Activated CD4-positive, alpha-beta T cell treated with anti-CD3 and anti-CD28 coated beads, Interleukin-2, amount 10 ng/mL, durations not matched to agents 24 days and 14 days (primary cell): ENCODE measurements around the gene MYBPHL. TPM values are rescaled to one million over a fixed set of nuclear protein-coding genes. Genes with fewer than 3 reads are reported as not detected.
"Not testable (repeated sequence)": the region's sequence is repeated elsewhere in the genome, so short reads cannot be mapped to it uniquely, and the experiment has no call there.

Source experiments
- DNase-seq: peaks from one replicate; pipeline ENCODE4 v3.0.0; 2022
- H3K27ac Mint-ChIP-seq: one replicate; pipeline ENCODE4 v1.8.0; 2022; ENCODE audit warnings: mild to moderate bottlenecking, mixed read lengths
- H3K27me3 Mint-ChIP-seq: one replicate; pipeline ENCODE4 v1.8.0; 2022; ENCODE audit warnings: mixed read lengths
- H3K36me3 Mint-ChIP-seq: one replicate; pipeline ENCODE4 v1.8.0; 2022; ENCODE audit warnings: low read depth, mild to moderate bottlenecking, mixed read lengths
- H3K4me1 Mint-ChIP-seq: one replicate; pipeline ENCODE4 v1.8.0; 2021; ENCODE audit warnings: mixed read lengths
- H3K4me3 Mint-ChIP-seq: one replicate; pipeline ENCODE4 v1.8.0; 2022; ENCODE audit warnings: mild to moderate bottlenecking, moderate library complexity, mixed read lengths
- H3K9me3 Mint-ChIP-seq: one replicate; pipeline ENCODE4 v1.8.0; 2021; ENCODE audit warnings: mixed read lengths
- intact Hi-C: fragments of 100-400 bp; cut with micrococcal nuclease; formaldehyde crosslinking; loops from one replicate; pipeline ENCODE4 v1.15.1; 2023
- total RNA-seq: library from RNA; stranded (reverse); gene quantifications from 2 replicates; pipeline ENCODE4 v1.2.3, GENCODE V29; 2022

MYBPHL gene
- total RNA-seq, 1 donor from 2014 or later = not detected

GRCh38 chr1:109298666-109299557, 7.9 kb downstream of the MYBPHL start:
- Mint-ChIP-seq H3K36me3 (no peaks in the 10 kb centered on the region), H3K4me1 (peaks cover 6% of the 10 kb centered on the region), H3K27ac (no peak overlapping the region), H3K9me3 (no peaks in the 10 kb centered on the region), H3K27me3 (peaks cover 9% of the 10 kb centered on the region), H3K4me3 (no peak overlapping the region)
- intact Hi-C loops = no loop called here
- no peak for DNase-seq

DNA sequence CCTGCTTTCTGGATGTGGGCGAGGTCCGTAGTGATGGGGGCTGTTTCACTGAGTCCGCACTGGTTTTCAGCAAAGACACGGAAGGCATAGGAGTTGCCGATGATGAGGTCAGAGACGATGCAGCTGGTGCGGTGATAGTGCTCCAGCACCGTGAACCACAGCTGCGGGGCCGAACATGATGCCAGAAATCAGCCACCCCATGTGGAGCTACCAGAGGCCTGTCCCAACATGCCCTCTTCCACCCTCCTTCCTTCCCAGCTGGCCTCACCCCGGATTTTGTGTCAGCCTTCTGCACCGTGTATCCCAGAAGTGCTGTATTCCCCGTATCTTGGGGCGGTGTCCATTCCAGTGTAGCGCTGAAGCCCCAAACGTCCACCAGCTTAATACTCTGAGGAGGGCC, 10.0 kb downstream of the MYBPHL start:
- intact Hi-C loops = no loop called here
- no peak overlapping the region for H3K4me3 Mint-ChIP-seq
- no peaks in the 10 kb centered on the region for H3K9me3 Mint-ChIP-seq
- peaks cover 6% of the 10 kb centered on the region for H3K4me1 Mint-ChIP-seq
- H3K27me3 Mint-ChIP-seq = peaks cover 16% of the 10 kb centered on the region
- no peak for DNase-seq
- H3K36me3 Mint-ChIP-seq = no peaks in the 10 kb centered on the region
- no peak overlapping the region for H3K27ac Mint-ChIP-seq

- no peak overlapping the region for H3K4me3 Mint-ChIP-seq
- intact Hi-C loops = no loop called here
- no peaks in the 10 kb centered on the region for H3K9me3 Mint-ChIP-seq
- H3K27me3 Mint-ChIP-seq = peaks cover 16% of the 10 kb centered on the region
- H3K36me3 Mint-ChIP-seq = no peaks in the 10 kb centered on the region
- no peak for DNase-seq
- H3K27ac Mint-ChIP-seq = no peak overlapping the region
- peaks cover 6% of the 10 kb centered on the region for H3K4me1 Mint-ChIP-seq
These were observed 10.9 kb downstream of the MYBPHL start for GRCh38 chr1:109295712-109296415.

GRCh38 chr1:109294481-109294880, 12.3 kb downstream of the MYBPHL start:
- no peak for DNase-seq
- Mint-ChIP-seq H3K4me3 (no peak overlapping the region), H3K9me3 (no peaks in the 10 kb centered on the region), H3K36me3 (no peaks in the 10 kb centered on the region), H3K27ac (no peak overlapping the region), H3K4me1 (peaks cover 6% of the 10 kb centered on the region), H3K27me3 (peaks cover 18% of the 10 kb centered on the region)
- intact Hi-C loops = no loop called here

- intact Hi-C loops = no loop called here
- DNase-seq = no peak
- Mint-ChIP-seq H3K4me1 (peaks cover 2% of the 10 kb centered on the region), H3K27ac (no peak overlapping the region), H3K4me3 (no peak overlapping the region), H3K36me3 (no peaks in the 10 kb centered on the region), H3K27me3 (peaks cover 18% of the 10 kb centered on the region), H3K9me3 (no peaks in the 10 kb centered on the region)
These were observed 13.8 kb downstream of the MYBPHL start for GRCh38 chr1:109293026-109293425.

DNA sequence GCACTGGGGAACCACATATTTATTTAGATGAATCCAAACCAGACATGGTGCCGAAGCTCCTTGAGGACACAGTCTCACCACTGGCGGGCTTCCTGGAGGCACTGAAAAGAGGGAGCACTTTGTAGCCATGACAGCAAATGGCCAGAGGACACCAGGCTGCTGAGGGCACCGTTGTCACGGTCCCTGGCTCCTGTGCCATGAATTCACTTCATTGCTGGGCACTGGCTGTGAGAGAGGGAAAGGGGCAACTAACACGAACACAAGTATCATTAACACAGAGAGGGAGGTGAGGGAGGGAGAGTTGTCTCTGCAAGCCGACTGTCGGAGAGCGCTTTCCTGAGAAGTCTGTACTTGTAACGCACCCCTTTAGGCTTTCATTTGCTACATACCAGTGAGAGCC, 14.4 kb downstream of the MYBPHL start:
- Mint-ChIP-seq H3K9me3 (no peaks in the 10 kb centered on the region), H3K4me3 (no peak overlapping the region), H3K4me1 (peaks cover 2% of the 10 kb centered on the region), H3K36me3 (no peaks in the 10 kb centered on the region), H3K27me3 (peaks cover 20% of the 10 kb centered on the region), H3K27ac (no peak overlapping the region)
- intact Hi-C loops = no loop called here
- no peak for DNase-seq

GRCh38 chr1:109290998-109291397, 15.8 kb downstream of the MYBPHL start:
- H3K9me3 Mint-ChIP-seq = no peaks in the 10 kb centered on the region
- peaks cover 2% of the 10 kb centered on the region for H3K4me1 Mint-ChIP-seq
- no peak for DNase-seq
- H3K27me3 Mint-ChIP-seq = peaks cover 20% of the 10 kb centered on the region
- intact Hi-C loops = no loop called here
- no peak overlapping the region for H3K4me3 Mint-ChIP-seq
- no peak overlapping the region for H3K27ac Mint-ChIP-seq
- no peaks in the 10 kb centered on the region for H3K36me3 Mint-ChIP-seq

GRCh38 chr1:109290137-109290536, 16.7 kb downstream of the MYBPHL start:
- Mint-ChIP-seq H3K27ac (no peak overlapping the region), H3K4me1 (no peaks in the 10 kb centered on the region), H3K4me3 (no peak overlapping the region), H3K27me3 (peaks cover 16% of the 10 kb centered on the region), H3K9me3 (no peaks in the 10 kb centered on the region), H3K36me3 (no peaks in the 10 kb centered on the region)
- no peak for DNase-seq
- intact Hi-C loops = no loop called here

DNA sequence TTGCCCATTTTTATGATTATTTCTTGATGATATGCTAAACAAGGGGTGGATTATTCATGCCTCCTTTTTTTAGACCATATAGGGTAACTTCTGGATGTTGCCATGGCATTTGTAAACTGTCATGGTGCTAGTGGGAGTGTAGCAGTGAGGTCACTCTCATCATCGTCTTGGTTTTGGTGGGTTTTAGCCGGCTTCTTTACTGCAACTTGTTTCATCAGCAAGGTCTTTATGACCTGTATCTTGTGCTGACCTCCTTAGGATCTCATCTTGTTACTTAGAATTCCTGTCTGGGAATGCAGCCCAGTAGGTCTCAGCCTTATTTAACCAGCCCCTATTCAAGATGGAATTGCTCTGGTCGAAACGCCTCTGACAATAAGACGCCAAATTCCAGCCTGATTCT, 20.0 kb downstream of the MYBPHL start:
- DNase-seq, intact Hi-C loops, H3K36me3 Mint-ChIP-seq, H3K27me3 Mint-ChIP-seq, H3K27ac Mint-ChIP-seq, H3K9me3 Mint-ChIP-seq, H3K4me3 Mint-ChIP-seq: not testable (repeated sequence)
- peaks cover 14% of the 10 kb centered on the region for H3K4me1 Mint-ChIP-seq

- H3K4me3 Mint-ChIP-seq = peak overlapping the region; percentile 95
- no peaks in the 10 kb centered on the region for H3K9me3 Mint-ChIP-seq
- intact Hi-C loops = loop anchor here (1.0 to 5.0 kb wide), 5 partner anchors 115 to 338 kb away; partner anchors contain the start of genes ATXN7L2 and PSMA5
- H3K36me3 Mint-ChIP-seq = peaks cover 5% of the 10 kb centered on the region
- H3K27me3 Mint-ChIP-seq = peaks cover 2% of the 10 kb centered on the region
- DNase-seq = no peak
- H3K4me1 Mint-ChIP-seq = peaks cover 19% of the 10 kb centered on the region
- H3K27ac Mint-ChIP-seq = peak overlapping the region; percentile 95
These were observed 22.8 kb downstream of the MYBPHL start for GRCh38 chr1:109283748-109284600.

DNA sequence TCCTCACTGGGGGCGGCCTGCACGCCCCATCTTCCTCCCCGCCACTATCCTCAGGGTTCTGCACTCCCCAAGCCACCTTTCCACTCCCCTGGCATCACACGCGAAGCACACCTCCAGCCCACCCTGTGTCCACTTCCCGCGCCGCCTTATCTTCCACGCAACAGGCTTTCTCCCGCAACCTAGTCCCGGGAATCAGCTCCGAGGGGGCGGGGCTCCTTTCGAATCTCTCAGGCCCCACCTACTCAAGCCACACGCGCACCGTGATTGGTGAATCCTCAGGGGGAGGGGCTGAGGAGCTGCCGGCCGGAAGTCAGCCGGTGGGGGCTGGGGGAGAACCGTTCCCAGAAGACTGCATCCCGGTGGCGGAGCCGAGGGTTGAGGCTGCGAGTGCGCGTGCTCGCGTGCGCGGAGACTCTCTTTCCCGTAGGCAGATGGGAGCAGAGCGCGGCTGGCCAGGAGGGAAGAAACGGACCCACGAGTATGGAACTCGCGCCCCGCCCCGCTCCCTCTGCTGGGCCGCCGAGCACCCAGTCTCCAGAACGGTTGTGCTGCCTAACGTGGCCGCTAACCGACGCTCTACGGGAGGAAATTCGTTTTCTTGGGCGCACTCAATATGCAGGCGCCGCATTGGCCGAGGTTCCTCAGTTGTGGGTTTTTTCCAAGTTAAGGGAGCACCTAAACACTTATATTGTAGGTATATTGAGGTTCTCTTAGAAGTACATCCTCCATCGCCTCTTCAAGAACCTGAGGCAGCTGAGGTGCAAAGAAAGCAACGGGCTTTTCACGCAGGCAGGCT, 23.7 kb downstream of the MYBPHL start, which contains the start of gene PSRC1:
PSRC1 (minus strand) TSS at position 194 of the 796 bp plus-strand sequence.
- Mint-ChIP-seq H3K36me3 (peaks cover 7% of the 10 kb centered on the region), H3K9me3 (no peaks in the 10 kb centered on the region), H3K4me3 (peak within 1 kb of the TSS; percentile 95), H3K4me1 (peaks cover 19% of the 10 kb centered on the region), H3K27ac (peak within 1 kb of the TSS; percentile 95), H3K27me3 (peaks cover 2% of the 10 kb centered on the region)
- DNase-seq = peak; percentile 98
- intact Hi-C loops = loop anchor here (1.0 to 5.0 kb wide), 5 partner anchors 116 to 339 kb away; partner anchors contain the start of genes ATXN7L2 and PSMA5

DNA sequence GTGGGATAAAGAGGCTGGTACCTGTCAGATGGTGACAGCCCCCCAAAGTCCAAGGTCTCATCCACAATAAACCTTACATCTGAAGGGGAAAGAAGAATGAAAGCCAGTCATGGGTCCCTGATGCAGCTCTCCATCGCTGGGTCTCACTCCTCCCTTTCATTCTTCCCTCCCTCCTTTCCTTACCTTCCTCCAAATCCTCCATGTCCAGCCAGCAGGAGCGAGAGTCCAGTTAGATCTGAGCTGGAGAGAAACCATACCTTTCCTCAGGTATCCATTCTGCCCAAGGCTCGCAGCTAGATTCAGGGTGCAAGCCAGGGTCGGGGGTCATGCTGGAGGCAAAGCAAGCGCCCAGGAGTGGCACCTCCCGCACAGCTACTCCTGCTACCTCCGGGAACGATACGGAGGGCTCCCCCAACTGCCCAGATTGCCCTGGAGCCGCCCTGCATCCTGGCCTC, 24.3 kb downstream of the MYBPHL start:
- H3K9me3 Mint-ChIP-seq = no peaks in the 10 kb centered on the region
- peak overlapping the region; percentile 95 for H3K27ac Mint-ChIP-seq
- peaks cover 7% of the 10 kb centered on the region for H3K36me3 Mint-ChIP-seq
- no peaks in the 10 kb centered on the region for H3K27me3 Mint-ChIP-seq
- H3K4me3 Mint-ChIP-seq = peak overlapping the region; percentile 95
- intact Hi-C loops = loop anchor here (2.0 to 5.0 kb wide), 2 partner anchors 250 to 340 kb away; no protein-coding TSS in a partner anchor
- peaks cover 20% of the 10 kb centered on the region for H3K4me1 Mint-ChIP-seq
- no peak for DNase-seq
